ENCODE measurements around the gene TMEM236.

- TF ChIP-seq SIN3A (IDR thresholded peaks at IDR 0.05; ENCODE audit: borderline replicate concordance, insufficient read depth, low read length) (no peak), POLR2AphosphoS5 (IDR thresholded peaks at IDR 0.05; ENCODE audit: low read depth, low read length) (no peak)
These were observed 6.9 kb downstream of the TMEM236 start for GRCh38 chr10:17758896-17759295.

All from PFSK-1 (cell line).